AG09319 (cell line): ENCODE measurements around the gene HEXIM2.
A peak's percentile ranks its signal among the peaks of the same experiment; 100 is the strongest.

Experiments used
- DNase-seq: peaks from one replicate; pipeline ENCODE4 v3.0.0-alpha.2; 2010; ENCODE audit warnings: low read depth; ENCODE audit errors: extremely low read depth
- TF ChIP-seq, protein P1 (sequence below): IDR thresholded peaks from 2 replicates; pipeline ENCODE4 v1.5.1; 2011; ENCODE audit warnings: low read depth, mild to moderate bottlenecking, inconsistent platforms, low read length, moderate library complexity

Gene HEXIM2

DNA sequence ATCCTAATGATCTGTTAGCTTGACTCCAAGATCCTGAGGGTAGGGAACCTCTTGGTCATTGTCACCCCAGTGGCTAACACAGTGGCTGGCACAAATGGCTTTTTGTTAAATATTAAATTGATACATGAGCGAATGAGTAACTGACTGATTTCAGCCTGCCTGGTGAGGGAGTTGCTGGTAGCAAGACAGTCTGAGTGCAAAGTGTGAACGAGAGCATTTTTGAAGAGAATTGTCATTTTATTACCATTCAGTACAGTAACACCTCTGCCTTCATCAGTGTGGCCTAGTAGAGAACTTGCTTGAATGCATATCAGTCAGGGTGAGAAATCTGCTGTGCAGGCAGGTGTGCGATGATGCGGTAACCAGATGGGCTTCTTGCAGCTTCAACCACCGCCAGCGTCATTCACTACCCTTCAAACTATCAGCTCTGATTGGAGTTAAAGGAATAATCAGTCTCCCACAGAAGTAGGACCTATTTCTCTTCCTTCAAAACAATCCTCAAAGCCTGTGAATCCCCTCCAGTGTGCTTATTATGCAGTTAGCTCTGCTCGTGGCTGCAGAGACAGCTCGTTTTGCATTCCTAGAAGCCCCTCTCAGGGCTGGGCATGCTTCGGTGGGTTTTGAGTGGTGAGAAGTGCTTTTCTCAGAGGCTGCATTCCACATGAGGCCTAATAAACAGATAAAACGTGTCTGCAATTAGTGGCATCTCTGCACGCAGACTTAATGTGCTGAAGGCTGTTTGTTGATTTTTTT, 29.0 kb downstream of the HEXIM2 start:
- no peak for DNase-seq
- TF ChIP-seq, protein P1, sequence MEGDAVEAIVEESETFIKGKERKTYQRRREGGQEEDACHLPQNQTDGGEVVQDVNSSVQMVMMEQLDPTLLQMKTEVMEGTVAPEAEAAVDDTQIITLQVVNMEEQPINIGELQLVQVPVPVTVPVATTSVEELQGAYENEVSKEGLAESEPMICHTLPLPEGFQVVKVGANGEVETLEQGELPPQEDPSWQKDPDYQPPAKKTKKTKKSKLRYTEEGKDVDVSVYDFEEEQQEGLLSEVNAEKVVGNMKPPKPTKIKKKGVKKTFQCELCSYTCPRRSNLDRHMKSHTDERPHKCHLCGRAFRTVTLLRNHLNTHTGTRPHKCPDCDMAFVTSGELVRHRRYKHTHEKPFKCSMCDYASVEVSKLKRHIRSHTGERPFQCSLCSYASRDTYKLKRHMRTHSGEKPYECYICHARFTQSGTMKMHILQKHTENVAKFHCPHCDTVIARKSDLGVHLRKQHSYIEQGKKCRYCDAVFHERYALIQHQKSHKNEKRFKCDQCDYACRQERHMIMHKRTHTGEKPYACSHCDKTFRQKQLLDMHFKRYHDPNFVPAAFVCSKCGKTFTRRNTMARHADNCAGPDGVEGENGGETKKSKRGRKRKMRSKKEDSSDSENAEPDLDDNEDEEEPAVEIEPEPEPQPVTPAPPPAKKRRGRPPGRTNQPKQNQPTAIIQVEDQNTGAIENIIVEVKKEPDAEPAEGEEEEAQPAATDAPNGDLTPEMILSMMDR: no peak

DNA sequence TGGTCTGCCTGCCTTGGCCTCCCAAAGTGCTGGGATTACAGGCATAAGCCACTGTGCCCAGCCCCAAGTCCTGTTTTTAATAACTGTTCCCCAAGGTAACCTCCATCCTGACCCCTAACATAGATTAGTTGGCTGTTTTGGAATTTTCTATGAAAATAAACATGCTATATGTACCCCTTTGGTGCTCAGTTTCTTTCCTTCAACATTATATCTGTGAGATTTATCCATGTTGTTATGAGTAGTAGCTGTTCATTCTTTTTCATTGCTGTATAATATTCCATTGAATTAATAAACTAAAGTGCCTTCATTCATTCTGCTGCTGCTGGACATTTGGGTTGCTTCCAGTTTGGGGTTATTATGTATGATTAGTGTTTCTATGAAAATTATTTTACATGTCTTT, 33.7 kb downstream of the HEXIM2 start:
- DNase-seq: no peak
- TF ChIP-seq, protein P1: no peak

DNA sequence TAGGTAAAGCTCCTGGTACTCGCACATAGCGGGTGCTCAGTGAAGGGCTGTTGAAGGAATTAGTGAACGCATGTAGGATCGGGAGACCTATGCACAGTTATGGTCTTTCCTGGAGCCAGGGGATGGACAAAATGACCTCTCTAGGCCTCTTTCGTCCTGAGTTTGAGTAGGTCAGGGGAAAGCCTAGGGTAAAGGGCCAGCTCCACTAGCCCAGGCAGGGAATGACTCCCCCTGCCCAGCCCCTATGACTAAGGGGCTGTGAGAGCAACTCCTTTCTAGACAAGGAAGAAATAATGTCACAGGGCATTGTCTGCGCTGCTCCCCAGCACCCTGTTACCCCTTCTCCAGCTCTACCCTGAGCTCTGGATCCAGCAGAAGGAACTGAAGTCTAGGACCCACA, 35.4 kb downstream of the HEXIM2 start:
- DNase-seq: no peak
- TF ChIP-seq, protein P1: no peak

DNA sequence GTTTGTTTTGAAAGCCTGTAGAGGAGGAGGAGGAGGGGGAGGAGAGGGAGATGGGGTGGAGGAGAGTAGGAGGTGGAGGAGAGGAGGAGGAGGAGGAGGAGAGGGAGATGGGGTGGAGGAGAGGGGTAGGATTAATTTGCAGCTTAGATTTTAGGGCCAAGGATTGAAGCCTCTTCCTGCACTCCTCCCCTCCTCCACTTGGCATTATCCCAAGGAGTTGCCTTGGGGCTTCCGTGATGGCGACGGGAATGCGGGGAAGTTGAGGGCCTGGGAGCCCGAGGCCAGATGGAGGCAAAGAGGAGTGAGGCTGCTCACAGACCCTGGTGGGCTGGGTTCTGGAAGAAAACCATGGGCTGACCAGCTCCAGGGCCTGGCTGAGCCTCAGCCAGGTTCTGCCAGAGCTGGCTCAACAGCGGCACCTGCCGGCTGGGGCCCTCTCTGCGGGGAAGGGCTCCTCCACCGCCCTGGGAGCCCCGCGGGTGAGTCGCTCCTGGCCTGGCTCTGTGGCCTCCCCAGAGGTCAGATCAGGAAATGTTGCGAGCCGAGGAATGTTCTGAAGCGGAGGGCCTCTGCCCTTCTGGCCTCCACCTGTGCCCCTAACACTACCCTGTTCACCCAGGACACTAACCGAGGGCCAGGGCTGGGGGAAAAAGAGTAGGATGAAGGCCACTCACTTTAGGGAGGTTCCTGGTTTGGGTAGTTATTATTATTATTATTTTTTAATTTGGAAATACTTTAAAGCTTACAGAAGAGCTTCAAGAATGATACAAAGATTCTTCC, 36.1 kb downstream of the HEXIM2 start:
- TF ChIP-seq, protein P1: no peak; the same call in none of the 2 replicates
- peak; percentile 57 for DNase-seq

DNA sequence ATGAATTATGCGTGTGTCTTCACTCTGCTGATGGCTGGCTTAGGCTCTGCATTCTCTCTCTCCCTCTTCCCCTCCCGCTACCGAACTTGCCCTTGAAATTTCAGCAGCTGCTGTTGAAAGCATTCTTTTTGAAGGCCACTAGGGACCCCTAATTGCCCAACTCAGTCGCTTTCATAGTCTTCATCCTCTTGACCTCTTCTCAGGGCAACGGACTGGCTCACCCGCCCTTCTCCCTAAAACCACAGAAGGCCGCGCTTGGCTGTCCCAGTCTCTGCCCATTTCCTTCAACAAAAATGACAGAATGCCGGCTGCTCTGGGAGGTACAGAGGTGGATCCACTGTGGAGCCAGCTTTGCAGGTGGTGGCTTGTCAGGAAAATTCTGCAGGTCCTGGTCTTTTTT, 39.0 kb downstream of the HEXIM2 start:
- DNase-seq: no peak
- TF ChIP-seq, protein P1: no peak

DNA sequence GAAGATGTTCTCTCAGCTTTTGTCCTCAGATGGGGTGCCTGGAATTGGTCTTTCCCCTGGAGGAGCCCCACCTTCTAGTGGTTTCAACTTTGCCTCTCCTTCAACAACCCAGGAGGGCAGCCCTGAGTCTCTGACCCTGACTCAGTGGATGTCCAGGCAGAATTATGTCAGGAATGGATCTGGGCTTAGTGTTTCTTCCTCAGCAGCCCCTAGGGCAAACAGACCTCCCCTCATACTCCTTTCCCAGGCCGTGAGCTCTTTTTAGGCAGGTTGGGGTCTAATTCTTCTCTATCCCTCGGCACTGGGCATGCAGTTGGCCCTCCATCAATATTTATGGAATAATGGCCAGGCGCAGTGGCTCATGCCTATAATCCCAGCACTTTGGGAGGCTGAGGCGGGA, 39.8 kb downstream of the HEXIM2 start:
- TF ChIP-seq, protein P1: no peak
- no peak for DNase-seq

DNA sequence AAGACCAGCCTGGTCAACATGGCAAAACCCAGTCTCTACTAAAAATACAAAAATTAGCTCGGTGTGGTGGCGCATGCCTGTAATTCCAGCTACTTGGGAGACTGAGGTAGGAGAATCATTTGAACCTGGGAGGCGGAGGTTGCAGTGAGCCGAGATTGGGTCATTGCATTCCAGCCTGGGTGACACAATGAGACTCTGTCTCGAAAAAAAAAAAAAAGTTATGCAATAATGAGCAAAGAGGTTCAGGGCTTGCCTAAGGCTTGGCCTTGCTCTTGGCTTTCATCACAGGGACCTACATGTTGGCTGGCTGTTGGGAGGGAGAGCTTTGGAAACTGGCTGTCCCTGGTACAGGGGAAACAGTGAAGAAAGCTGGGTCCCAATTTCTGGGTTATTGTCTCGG, 40.2 kb downstream of the HEXIM2 start:
- DNase-seq: peak; percentile 16
